Transverse colon (tissue), 4 donors: ENCODE measurements around the gene SKA2. TPM values are rescaled to one million over a fixed set of nuclear protein-coding genes. Genes with fewer than 3 reads are reported as not detected.

Experiments
- DNase-seq: peaks from one replicate; pipeline ENCODE4 v3.0.0-alpha.2; 2019
- H3K27ac ChIP-seq, 4 donors: fragments of 200-600 bp; sonication (generic); 2 replicates each; pipeline ENCODE4 v1.5.1; 2016 to 2018; ENCODE audit warnings: inconsistent platforms in 4 of 4
- H3K27me3 ChIP-seq: fragments of 200-600 bp; sonication (generic); 2 replicates; pipeline ENCODE4 v1.5.1; 2017; ENCODE audit warnings: inconsistent platforms
- H3K36me3 ChIP-seq, 4 donors: fragments of 200-600 bp; sonication (generic); 2 replicates each; pipeline ENCODE4 v1.5.1; 2017 to 2019; ENCODE audit warnings: inconsistent platforms in 4 of 4
- H3K4me1 ChIP-seq, 4 donors: fragments of 200-600 bp; sonication (generic); 2 replicates each; pipeline ENCODE4 v1.5.1; 2017 to 2020; ENCODE audit warnings: inconsistent platforms in 4 of 4
- H3K4me3 ChIP-seq, 4 donors: fragments of 200-600 bp; sonication (generic); 1 replicate in 1 of 4; 2 replicates in 3 of 4; pipeline versions ENCODE4 v1.5.1 to v1.6.1; 2017 to 2019; ENCODE audit warnings: inconsistent platforms in 4 of 4
- H3K9me3 ChIP-seq, 2 donors: fragments of 200-600 bp; sonication (generic); 2 replicates each; pipeline ENCODE4 v1.5.1; 2017 to 2019; ENCODE audit warnings: inconsistent platforms in 2 of 2
- CTCF ChIP-seq, 5 experiments: fragments of 200-600 bp in 3 of 5; fragments of 450-650 bp in 2 of 5; sonication (generic) in 3 of 5; IDR thresholded peaks; 1 replicate in 2 of 5; 2 replicates in 3 of 5; pipeline ENCODE4 v1.5.1; 2016 to 2017; ENCODE audit warnings: antibody characterized with exemption in 5 of 5, inconsistent platforms in 3 of 5, mild to moderate bottlenecking in 2 of 5, moderate library complexity in 1 of 5
- EP300 ChIP-seq: sonication (generic); formaldehyde crosslinking; IDR thresholded peaks from one replicate; pipeline ENCODE4 v1.6.1; 2017; ENCODE audit warnings: antibody characterized with exemption, low read depth
- POLR2A ChIP-seq: fragments of 450-650 bp; IDR thresholded peaks from one replicate; pipeline ENCODE4 v1.6.1; 2016; ENCODE audit warnings: antibody characterized with exemption, mild to moderate bottlenecking, moderate library complexity
- POLR2AphosphoS5 ChIP-seq, 3 donors: sonication (generic); formaldehyde crosslinking; IDR thresholded peaks; one replicate each; pipeline ENCODE4 v1.6.1; 2016; ENCODE audit warnings: antibody characterized with exemption in 3 of 3
- WGBS, 2 donors: methylation state at CpG; one replicate each; pipeline ENCODE4 v1.1.5; 2018; ENCODE audit warnings: low coverage in 1 of 2; 5-methylcytosine and 5-hydroxymethylcytosine counted together
- in situ Hi-C, 4 donors: fragments of 200-750 bp; cut with MboI; loops; one replicate each; pipeline versions ENCODE4 v1.15.0 to v1.15.1; 2017; ENCODE audit warnings: low sequenced_read_pairs in 3 of 4, low pct_ligation_motif_present in 1 of 4, low pct_unique_long_range_greater_than_20kb in 1 of 4
- intact Hi-C: fragments of 100-400 bp; cut with DNase I; formaldehyde crosslinking; loops from one replicate; pipeline ENCODE4 v1.15.1; 2023; ENCODE audit warnings: low total_unique reads
- total RNA-seq, 4 donors: library from RNA; depleted of rRNA; stranded (reverse); fragments of >200 nt; gene quantifications; one replicate each; pipeline ENCODE4 v1.1.0, GENCODE V29; 2016

SKA2 gene
- total RNA-seq, 4 donors from 2014 or later = 11.9 to 40.3 (median 22.3) TPM

GRCh38 chr17:59074494-59074893 lies 80.5 kb downstream of the SKA2 start:
- Histone ChIP-seq H3K4me1 (no peaks in the 10 kb centered on the region), H3K27ac (no peak overlapping the region), H3K4me3 (no peak overlapping the region), H3K9me3 (no peaks in the 10 kb centered on the region), H3K27me3 (no peaks in the 10 kb centered on the region), H3K36me3 (peaks cover 0 to 27% (median 6%) of the 10 kb centered on the region in 4 donors)
- TF ChIP-seq CTCF (IDR thresholded peaks at IDR 0.05) = no peak
- TF ChIP-seq EP300 = no peak
- TF ChIP-seq POLR2A = no peak
- no peak for TF ChIP-seq POLR2AphosphoS5 (IDR thresholded peaks at IDR 0.05)
- in situ Hi-C loops = no loop called here
- intact Hi-C loops = no loop called here
- no peak for DNase-seq

- Histone ChIP-seq H3K4me1 (no peaks in the 10 kb centered on the region), H3K27ac (no peak overlapping the region), H3K9me3 (no peaks in the 10 kb centered on the region), H3K36me3 (peaks cover 0 to 22% (median 4%) of the 10 kb centered on the region in 4 donors), H3K4me3 (no peak overlapping the region), H3K27me3 (no peaks in the 10 kb centered on the region)
- in situ Hi-C loops = no loop called here
- intact Hi-C loops = no loop called here
- no peak for TF ChIP-seq EP300
- TF ChIP-seq POLR2AphosphoS5 (IDR thresholded peaks at IDR 0.05) = no peak
- no peak for TF ChIP-seq CTCF (IDR thresholded peaks at IDR 0.05)
- no peak for TF ChIP-seq POLR2A
- 88 to 100% methylated on average over 1 of the region's 1 CpG for WGBS, 2 donors
- no peak for DNase-seq
Measured at GRCh38 chr17:59073972-59074371, 81.0 kb downstream of the SKA2 start.

GRCh38 chr17:59069856-59070255 lies 85.1 kb downstream of the SKA2 start:
- TF ChIP-seq CTCF (IDR thresholded peaks at IDR 0.05) = no peak
- no peak for TF ChIP-seq POLR2A
- TF ChIP-seq EP300 = no peak
- TF ChIP-seq POLR2AphosphoS5 (IDR thresholded peaks at IDR 0.05) = no peak
- intact Hi-C loops (no loop called here), in situ Hi-C loops (no loop called here)
- 100% methylated on average over 1 of the region's 1 CpG for WGBS, 2 donors
- Histone ChIP-seq H3K36me3 (peaks cover 0 to 17% (median 4%) of the 10 kb centered on the region in 4 donors), H3K9me3 (no peaks in the 10 kb centered on the region), H3K4me3 (no peak overlapping the region), H3K27ac (no peak overlapping the region), H3K4me1 (no peaks in the 10 kb centered on the region), H3K27me3 (no peaks in the 10 kb centered on the region)
- DNase-seq = no peak

DNA sequence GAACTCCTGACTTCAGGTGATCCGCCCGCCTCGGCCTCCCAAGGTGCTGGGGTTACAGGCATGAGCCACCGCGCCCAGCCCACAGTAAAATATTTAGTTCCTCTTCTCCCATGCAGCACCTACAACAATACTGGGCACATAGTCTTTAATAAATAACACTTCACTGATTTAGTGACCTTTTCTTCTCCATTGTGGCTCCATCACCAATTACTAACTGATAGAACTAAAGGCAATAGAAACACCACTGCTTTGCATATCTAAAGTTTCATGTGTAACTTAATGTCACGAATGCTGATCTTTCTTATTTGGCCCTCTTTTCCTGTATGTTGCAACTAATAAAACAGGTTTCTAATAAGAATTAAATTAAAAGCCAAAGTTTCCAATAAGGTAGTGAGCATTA lies 87.2 kb downstream of the SKA2 start:
- no peak overlapping the region for H3K4me3 ChIP-seq
- DNase-seq = no peak
- H3K27ac ChIP-seq = no peak overlapping the region
- peaks cover 0 to 24% (median 4%) of the 10 kb centered on the region in 4 donors for H3K36me3 ChIP-seq
- TF ChIP-seq EP300 (no peak), POLR2AphosphoS5 (IDR thresholded peaks at IDR 0.05) (no peak), POLR2A (no peak), CTCF (IDR thresholded peaks at IDR 0.05) (no peak)
- no peaks in the 10 kb centered on the region for H3K4me1 ChIP-seq
- intact Hi-C loops = no loop called here
- no peaks in the 10 kb centered on the region for H3K27me3 ChIP-seq
- 95 to 100% methylated on average over 1 to 6 of the region's 6 CpGs for WGBS, 2 donors
- no peaks in the 10 kb centered on the region for H3K9me3 ChIP-seq
- in situ Hi-C loops = no loop called here
